Inferior parietal cortex (tissue), 1 donor: ENCODE data around the gene VWA1.
"Not testable (repeated sequence)": the region's sequence is repeated elsewhere in the genome, so short reads cannot be mapped to it uniquely, and the experiment has no call there.

Experiments
- DNase-seq: peaks from one replicate; pipeline ENCODE4 v3.0.0-alpha.2; 2016; ENCODE audit errors: extremely low spot score

VWA1 gene

DNA sequence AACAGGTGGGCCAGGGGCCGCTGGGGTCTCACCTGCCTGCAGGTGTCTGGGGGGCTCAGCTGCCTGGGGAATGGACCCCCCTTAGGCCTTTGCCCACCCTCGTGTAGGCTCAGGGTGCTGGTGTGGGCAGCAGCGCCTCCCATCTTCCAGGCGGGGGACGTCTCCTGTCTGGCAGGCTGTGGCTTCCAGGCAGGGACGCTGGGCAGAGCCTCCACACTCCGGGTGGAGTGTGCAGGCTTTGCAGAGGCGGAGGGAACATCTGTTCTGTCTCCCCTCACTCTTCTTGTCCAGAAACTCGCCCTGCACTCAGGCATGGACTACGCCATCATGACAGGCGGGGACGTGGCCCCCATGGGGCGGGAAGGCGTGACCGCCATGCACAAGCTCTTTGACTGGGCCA is 20.4 kb downstream of the VWA1 start:
- DNase-seq = not testable (repeated sequence)

DNA sequence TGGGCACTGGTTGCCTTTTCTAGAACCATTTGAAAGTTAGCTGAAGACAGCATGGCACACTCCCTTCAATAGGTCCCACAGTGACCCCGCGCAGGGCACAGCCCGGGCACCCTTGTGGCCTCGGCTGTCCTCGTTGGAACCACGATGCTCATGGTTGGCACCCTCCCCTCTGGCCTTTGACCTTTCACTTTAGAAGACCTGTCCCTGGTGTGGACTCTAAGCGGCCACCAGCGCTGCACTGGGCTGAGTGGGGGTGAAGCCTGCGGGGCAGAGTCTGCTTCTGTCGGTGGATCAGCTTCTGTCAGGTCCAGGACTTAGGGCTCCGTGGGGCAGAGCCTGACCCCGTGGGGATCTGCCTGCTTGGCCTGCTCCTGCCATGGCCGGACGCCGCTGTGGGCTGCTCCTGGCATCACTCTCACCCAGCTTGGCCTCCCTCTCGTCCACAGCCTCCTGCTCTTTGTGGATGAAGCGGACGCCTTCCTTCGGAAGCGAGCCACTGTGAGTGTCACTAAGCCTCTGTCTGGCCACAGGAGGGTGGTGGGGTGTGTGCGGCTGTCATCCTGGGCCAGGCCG is 21.3 kb downstream of the VWA1 start:
- DNase-seq = not testable (repeated sequence)

DNA sequence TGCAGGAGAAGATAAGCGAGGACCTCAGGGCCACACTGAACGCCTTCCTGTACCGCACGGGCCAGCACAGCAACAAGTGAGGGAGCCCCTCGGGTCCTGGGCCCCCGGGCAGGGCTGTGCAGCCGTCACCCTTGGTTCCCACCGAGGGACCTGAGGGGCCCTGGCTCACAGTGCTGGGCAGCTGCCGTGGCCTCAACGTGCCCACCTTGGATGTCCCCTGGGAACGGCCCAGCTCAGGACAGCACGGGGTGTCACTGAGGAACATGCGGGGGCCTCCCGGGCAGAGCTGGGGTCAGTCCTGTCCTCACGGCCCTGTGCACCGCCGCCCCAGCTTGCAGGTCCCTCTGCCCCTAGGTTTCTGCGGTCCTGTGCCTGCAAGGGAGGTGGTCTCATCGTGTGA is 23.7 kb downstream of the VWA1 start:
- not testable (repeated sequence) for DNase-seq

DNA sequence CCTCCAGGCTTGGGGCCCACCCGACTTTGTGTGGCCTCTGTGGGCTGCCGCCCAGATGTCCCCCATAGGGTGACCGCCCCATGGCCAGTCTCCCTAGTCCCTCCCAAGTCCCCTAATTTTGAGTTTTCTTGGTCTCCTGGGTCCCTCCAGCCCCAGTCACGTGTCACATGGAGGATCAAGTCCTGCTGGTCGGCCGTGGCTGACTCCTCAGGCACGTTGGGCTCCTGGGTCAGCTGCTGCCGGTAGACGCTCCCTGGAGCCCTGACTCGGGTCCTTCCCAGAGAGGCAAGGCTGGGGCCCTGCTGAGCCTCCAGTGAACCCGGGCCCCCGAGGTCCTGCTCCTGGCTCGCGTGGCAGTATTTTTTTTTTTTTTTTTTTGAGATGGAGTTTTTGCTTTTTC is 24.2 kb downstream of the VWA1 start:
- not testable (repeated sequence) for DNase-seq

DNA sequence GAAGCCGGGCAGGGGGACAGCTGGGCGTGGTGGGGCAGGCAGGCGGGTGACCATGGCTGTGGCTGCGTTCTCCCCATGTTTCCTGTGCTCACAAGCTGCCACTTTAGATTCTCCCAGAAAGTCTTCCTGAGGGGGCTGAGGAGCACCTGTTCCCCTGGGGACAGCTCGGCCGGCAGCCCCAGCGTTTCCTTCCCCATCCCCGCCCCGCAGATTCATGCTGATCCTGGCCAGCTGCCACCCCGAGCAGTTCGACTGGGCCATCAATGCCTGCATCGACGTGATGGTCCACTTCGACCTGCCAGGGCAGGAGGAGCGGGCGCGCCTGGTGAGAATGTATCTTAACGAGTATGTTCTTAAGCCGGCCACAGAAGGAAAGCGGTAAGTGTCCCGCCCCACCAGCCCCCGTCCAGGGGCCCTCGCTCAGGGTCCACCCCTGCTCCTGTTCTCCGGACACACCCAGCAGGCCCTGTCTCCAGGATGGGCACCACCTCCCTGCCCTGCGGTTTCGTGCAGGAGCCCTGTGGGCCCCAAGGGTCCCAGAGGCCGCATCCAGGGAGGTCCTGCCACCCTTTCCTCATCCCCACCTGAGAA is 25.1 kb downstream of the VWA1 start:
- DNase-seq = no peak

DNA sequence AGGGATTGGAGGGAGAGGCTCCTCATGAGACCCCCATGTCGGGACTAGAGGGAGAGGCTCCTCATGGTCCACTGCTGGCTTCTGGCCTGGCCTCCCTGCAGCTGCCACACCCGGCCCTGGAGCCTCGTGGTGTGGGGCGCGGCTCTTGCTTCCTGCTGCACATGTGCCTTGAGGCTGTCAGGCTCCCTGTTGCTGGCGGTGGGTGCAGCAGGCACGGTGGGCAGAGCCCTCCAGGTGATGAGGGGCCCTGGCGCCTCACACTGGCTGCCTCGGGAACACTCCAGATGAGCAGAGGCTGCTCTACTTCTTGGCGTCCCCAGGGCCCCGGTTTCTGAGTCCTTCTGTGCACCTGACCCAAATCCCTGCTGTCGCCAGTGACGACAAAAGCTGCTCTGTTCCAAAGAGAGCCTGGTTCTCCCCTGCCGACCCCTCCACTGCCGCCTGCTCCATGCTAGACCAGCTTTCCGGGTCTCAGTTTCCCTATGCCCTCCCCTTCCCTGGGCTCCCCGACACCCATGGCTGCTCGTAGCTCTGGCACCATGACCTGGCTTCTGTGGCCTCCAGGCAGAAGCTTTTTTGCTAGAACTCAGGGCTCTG is 26.3 kb downstream of the VWA1 start:
- no peak for DNase-seq

DNA sequence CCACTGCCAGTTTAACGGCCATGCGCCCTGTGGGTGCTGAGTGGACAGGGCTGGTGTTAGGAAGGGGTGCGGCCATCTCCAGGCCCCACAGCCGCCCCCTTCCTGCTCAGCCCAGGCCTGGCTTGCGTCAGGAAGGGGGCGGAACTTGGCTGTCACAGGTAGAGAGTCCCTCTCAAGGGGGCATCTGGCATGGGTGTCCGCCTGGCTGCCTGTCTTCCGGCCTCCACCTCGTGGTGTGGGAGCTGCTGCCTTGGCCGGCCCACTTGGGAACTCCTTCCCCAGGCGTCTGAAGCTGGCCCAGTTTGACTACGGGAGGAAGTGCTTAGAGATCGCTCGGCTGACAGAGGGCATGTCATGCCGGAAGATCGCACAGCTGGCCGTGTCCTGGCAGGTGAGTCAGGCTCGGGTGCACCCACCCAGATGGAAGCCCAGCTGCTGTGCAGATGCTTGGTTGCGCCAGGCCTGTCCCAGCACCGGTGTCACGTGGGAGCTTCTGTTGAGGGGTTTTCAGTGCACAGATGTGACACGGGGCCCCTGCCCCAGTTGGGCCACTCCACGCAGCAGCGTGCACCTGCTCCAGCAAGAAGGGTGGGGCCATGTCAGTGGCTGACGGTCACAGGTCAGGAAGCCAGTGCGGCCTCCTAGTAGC is 27.0 kb downstream of the VWA1 start:
- no peak for DNase-seq

DNA sequence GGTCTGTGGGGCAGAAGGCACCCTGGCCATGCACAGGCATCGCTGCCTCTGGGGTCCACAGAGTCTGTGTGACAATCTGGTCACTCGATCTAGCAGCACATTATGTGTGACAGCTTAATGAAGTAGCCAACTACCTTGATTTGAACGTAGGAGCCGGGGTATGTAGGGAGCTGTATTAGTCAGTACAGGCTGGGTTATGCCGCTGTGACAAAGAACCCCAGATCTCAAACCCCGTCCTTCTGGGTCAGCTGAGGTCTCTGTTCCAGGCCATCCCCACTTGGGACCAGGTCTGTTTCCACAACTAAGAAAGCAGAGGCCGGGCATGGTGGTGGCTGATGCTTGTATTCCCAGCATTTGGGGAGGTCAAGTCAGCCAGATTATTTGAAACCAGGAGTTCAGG is 27.8 kb downstream of the VWA1 start:
- no peak for DNase-seq

DNA sequence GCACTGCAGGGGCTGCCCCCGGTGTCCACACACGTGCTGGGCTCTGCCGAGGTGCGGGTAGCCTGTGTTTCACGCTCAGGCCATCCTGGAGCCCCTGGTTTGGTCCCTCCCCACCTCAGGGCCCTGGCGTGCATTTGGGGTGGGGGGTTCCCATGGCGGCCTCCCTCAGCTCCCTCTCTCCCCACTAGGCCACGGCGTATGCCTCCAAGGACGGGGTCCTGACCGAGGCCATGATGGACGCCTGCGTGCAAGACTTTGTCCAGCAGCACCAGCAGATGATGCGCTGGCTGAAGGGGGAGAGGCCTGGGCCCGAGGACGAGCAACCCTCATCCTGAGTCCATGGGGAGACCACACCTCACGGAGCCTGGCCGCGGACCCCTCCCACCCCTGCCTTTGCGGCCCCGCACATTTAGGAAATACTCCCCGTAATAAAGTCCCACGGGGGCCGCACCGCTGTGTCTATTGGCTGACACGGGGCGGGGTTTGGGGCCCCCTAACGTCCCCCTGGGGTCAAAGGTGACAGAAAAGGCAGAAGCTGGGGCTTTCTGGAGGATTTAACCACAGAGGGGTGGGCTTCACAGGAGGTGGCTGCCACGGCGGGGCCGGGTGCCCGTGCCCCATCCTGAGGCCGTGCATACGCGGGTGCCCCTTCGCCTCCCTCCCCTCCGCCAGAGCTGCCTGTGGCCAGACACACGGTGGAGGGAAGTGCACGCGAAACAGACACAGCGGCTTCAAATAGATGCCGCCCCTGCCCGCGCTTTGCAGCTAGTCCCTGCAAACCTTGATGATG is 32.9 kb downstream of the VWA1 start:
- DNase-seq = not testable (repeated sequence)

DNA sequence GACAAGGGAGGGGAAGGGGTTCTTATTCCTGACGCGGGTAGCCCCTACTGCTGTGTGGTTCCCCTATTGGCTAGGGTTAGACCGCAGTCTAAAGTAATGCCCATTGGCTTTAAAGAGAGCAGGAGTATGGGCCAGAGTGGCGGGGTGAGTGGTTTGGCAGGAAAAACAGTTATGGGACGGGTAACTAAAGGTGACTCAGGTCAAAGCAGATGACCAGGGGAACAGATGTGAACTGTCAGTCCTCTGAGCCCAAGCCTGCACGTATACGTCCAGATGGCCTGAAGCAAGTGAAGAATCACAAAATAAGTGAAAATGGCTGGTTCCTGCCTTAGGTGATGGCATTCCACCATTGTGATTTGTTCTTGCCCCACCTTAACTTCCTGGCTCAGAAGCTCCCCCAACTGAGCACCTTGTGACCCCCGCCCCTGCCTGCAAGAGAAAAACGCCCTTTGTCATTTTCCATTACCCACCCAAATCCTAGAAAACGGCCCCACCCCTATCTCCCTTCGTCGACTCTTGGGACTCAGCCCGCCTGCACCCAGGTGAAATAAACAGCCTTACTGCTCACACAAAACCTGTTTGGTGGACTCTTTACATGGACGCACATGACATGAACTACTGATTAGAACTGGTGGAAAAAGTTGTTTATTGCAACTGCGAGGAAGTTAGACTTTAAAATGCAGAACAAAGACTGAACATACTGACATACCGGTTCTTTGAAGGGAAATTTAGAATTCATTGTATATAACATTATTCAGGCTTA is 35.3 kb downstream of the VWA1 start:
- DNase-seq = peak; percentile 1

DNA sequence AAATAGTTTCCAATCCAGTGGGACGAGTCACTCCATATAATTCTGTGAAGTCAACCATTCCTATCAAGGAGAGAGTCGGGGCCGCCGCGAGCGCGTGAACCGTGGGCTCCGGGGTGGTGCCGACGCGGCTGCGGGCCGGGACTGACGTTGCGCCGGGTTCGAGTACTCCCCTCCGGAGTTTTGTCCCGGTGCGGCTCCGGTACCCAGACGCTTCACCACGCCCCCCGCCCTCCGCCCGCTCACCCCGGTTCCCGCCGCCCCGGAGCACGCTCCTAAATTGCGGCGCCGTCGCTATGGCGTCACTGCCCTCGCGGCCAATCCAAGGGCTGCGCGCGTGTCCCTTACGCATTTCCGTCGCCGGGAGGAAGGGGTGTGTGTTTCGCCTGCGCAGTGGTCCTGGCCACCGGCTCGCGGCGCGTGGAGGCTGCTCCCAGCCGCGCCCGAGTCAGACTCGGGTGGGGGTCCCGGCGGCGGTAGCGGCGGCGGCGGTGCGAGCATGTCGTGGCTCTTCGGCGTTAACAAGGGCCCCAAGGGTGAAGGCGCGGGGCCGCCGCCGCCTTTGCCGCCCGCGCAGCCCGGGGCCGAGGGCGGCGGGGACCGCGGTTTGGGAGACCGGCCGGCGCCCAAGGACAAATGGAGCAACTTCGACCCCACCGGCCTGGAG is 36.0 kb downstream of the VWA1 start, which contains the start of gene ATAD3B:
ATAD3B (plus strand) TSS at position 377 of the 664 bp plus-strand sequence; CDS start at position 497, 120 bp downstream.
- peak; percentile 96 for DNase-seq

DNA sequence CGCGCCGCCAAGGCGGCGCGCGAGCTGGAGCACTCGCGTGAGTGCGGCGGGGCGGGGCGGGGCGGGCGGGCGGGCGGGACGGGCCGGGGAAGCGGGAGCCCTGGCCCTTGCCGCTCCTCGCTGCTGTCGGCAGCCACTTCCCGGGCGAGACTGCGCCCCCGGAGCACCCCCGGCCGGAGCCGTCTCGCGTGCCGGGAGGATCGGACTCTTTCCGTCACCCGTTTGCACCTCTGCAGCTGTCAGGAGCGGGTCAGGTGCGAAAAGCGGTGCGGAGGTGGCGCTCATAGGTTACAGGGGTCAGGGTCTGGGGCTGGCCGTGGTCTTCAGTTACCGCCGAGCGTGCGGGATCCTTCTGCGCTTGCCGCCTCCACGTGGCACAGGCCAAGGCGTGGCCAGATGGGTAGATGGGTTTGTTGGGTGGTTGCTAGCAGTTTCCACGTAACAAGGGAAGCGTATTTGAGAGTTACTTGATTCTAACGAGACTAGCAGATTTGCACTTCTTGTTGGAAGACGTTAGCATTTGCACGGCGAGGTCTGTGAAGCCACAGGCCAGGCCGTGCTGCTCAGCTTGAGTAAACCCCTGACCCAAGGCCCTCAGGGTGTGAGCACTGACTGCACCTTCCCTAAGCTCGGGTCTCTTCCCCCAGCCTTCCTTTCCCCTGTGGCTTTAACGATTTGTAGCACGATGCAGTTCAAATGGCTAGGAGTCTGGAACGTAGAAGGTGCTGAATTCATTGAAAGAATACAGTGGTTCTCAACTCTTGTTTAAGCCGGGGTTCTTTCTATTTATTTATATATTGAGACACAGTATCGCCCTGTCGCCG is 36.8 kb downstream of the VWA1 start:
- not testable (repeated sequence) for DNase-seq

DNA sequence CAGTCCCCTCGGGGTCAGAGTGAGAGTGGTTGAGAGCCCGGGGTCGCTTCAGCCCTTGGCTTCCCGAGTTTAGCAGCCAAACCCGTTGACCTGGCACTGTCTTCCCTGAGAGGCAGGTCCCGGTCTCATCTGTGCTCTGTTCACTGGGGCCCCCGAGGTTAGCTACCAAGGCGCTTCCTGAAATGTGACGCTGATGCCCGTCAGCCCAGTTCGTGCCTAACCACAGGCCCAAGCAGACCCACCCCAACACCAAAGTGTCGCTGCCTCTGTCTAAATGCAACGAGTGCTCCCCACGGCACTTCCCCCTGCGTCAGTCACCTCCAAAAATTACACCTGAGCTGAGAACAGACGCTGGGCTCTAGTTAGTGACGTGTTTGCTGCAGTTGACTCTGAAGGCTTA is 40.5 kb downstream of the VWA1 start:
- not testable (repeated sequence) for DNase-seq

DNA sequence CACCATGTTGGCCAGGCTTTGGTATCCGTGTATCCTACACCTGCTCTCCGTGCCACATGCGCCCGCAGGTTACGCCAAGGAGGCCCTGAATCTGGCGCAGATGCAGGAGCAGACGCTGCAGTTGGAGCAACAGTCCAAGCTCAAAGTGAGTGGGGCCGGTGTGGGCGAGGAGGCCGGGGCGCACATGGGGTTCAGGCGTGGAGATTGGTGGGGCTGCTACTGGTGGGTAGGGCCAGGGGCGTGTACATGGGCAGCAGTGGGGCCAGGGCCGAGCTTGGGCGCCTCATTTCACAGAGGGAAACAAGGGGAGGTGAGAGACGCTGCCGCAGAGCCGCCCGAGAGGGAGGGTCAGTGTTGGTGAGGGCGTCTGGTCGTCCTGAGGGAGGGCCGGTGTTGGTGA is 41.7 kb downstream of the VWA1 start:
- DNase-seq = no peak

DNA sequence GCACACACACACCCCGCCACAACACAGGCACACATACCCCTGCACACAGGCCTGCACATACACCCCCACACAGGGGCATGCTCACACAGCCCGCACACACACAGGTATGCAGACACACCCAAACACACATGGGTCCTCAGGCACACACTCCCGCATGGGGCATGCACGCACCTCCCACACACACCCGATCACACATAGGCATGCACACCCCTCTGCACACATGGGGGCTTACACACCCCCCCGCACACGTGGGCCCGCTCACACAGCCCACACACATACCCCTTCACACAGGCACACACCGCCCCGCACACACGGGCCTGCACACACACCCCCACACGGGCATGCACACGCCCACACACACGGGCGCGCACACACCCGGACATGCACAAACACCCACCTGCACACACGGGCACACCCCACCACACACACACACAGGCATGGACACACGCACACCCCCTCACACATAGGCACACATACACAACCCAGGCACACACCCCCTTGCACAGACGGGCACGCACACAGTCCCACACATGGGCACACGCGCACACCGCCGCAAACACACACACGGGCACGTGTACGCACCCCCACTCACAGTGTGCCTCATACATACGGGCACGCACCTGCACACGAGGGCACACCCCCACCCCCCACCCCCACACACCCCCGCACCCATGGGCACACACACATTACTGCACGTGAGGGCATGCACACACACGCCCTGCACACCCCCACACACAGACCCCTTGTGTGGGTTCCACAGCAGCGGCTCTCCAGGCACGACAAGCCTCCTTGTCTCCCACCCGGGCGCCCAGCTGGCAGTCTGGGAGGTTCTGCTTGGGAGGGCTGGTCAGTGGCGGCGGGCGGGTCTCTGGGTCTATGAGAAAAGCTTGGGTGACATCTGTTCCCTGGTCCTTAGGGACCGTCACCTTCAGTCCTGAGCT is 44.3 kb downstream of the VWA1 start:
- no peak for DNase-seq

DNA sequence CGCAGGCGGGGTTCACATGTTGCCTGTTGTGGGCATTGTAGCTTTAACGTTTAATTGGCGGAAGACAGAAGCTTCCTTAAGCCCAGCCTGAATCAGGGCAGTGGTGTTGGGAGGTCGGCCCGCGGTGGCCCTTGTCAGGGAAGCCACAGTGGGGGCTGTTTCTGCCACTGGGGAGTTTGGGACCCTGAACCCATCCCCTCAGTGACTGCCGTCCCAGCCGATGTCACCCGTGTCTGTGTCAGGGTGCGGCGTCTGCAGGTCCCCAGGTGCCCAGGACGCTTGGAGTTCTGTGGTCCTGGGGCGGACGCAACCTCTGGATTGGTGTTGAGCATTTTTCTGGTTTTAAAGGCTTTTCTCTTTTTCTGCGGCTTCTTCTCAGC is 45.0 kb downstream of the VWA1 start:
- not testable (repeated sequence) for DNase-seq

DNA sequence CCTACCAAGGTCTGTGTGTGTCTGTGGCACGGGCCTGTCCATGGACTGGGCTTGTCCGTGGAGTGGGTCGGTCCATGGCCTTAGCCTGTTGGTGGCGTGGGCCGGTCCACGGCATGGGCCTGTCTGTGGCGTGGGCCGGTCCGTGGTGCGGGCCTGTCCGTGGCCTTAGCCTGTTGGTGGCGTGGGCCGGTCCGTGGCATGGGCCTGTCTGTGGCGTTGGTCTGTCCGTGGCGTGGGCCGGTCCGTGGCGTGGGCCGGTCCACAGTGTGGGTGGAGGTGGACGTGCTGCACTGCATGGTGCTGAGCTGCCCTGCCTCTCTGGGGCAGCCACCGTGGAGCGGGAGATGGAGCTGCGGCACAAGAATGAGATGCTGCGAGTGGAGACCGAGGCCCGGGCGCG is 46.3 kb downstream of the VWA1 start:
- not testable (repeated sequence) for DNase-seq

DNA sequence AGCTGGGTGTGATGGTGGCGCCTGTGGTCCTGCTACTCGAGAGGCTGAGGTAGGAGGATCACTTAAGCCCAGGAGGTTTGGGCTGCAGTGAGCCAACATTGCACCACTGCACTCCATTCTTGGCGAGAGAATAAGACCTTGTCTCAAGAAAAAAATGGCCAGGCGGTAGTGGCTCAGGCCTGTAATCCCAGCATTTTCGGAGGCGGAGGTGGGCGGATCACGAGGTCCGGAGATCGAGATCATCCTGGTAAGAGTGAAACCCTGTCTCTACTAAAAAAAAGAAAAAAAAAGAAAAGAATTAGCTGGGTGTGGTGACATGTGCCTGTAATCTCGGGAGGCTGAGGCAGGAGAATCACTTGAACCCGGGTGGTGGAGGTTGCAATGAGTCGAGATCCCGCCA is 47.4 kb downstream of the VWA1 start:
- DNase-seq = no peak

DNA sequence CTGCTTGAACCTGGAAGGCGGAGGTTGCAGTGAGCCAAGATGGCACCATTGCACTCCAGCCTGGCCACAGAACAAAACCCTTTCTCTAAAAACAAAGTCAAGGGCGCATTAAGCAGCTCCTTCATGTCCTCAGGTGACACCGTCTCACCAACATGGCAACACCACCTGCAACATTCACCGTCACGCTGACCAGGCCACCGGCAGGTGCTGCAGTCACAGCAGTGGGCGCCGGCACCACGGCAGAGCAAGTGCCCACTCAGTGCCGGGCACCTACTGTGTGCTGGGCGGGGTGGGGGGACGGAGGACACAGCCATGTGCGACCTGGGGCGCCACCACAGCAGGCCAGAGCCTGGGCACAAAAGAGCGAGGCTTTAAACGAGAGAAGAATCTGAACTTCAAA is 48.2 kb downstream of the VWA1 start:
- no peak for DNase-seq
